ENCODE measurements around the gene GLI2.

The GLI2 gene

GRCh38 chr2:120712180-120712681, 23.4 kb upstream of the GLI2 start:
- in situ Hi-C loops (cut with MboI; ENCODE audit: low sequenced_read_pairs): no loop called here

- in situ Hi-C loops (cut with MboI; ENCODE audit: low sequenced_read_pairs): no loop called here
Measured at GRCh38 chr2:120715353-120715752, 20.3 kb upstream of the GLI2 start.

GRCh38 chr2:120715941-120716340, 19.7 kb upstream of the GLI2 start:
- in situ Hi-C loops (cut with MboI; ENCODE audit: low sequenced_read_pairs): no loop called here

- in situ Hi-C loops (cut with MboI; ENCODE audit: low sequenced_read_pairs): no loop called here
Measured at GRCh38 chr2:120716641-120717585, 18.8 kb upstream of the GLI2 start.

GRCh38 chr2:120719491-120719890, 16.2 kb upstream of the GLI2 start:
- in situ Hi-C loops (cut with MboI; ENCODE audit: low sequenced_read_pairs): no loop called here

GRCh38 chr2:120720231-120720630, 15.4 kb upstream of the GLI2 start:
- in situ Hi-C loops (cut with MboI; ENCODE audit: low sequenced_read_pairs): no loop called here

- in situ Hi-C loops (cut with MboI; ENCODE audit: low sequenced_read_pairs): no loop called here
Measured at GRCh38 chr2:120720746-120721375, 14.8 kb upstream of the GLI2 start.

- in situ Hi-C loops (cut with MboI; ENCODE audit: low sequenced_read_pairs): no loop called here
Measured at GRCh38 chr2:120722246-120722567, 13.5 kb upstream of the GLI2 start.

GRCh38 chr2:120722568-120723421, 12.9 kb upstream of the GLI2 start:
- in situ Hi-C loops (cut with MboI; ENCODE audit: low sequenced_read_pairs): no loop called here

- in situ Hi-C loops (cut with MboI; ENCODE audit: low sequenced_read_pairs): no loop called here
Measured at GRCh38 chr2:120726245-120726644, 9.4 kb upstream of the GLI2 start.

GRCh38 chr2:120729406-120730399, 6.0 kb upstream of the GLI2 start:
- in situ Hi-C loops (cut with MboI; ENCODE audit: low sequenced_read_pairs): no loop called here

- in situ Hi-C loops (cut with MboI; ENCODE audit: low sequenced_read_pairs): no loop called here
Measured at GRCh38 chr2:120731175-120731574, 4.5 kb upstream of the GLI2 start.

GRCh38 chr2:120732506-120733237, 3.0 kb upstream of the GLI2 start:
- in situ Hi-C loops (cut with MboI; ENCODE audit: low sequenced_read_pairs): no loop called here

GRCh38 chr2:120733238-120733932, 2.3 kb upstream of the GLI2 start:
- in situ Hi-C loops (cut with MboI; ENCODE audit: low sequenced_read_pairs): no loop called here

GRCh38 chr2:120734930-120735651, 577 bp upstream of the GLI2 start:
- in situ Hi-C loops (cut with MboI; ENCODE audit: low sequenced_read_pairs): no loop called here

- in situ Hi-C loops (cut with MboI; ENCODE audit: low sequenced_read_pairs): no loop called here
Measured at GRCh38 chr2:120736202-120736623, 545 bp downstream of the GLI2 start.

- in situ Hi-C loops (cut with MboI; ENCODE audit: low sequenced_read_pairs): no loop called here
Measured at GRCh38 chr2:120736624-120737339, 1.1 kb downstream of the GLI2 start.

All from HL-60/S4 (cell line).